GM13977 (cell line): ENCODE data around the gene POLDIP3.
"Not testable (repeated sequence)": the region's sequence is repeated elsewhere in the genome, so short reads cannot be mapped to it uniquely, and the experiment has no call there.

ENCODE experiments used
- DNase-seq: peaks from one replicate; pipeline ENCODE4 v3.0.0; 2012; ENCODE audit warnings: low spot score
- CTCF ChIP-seq: IDR thresholded peaks from 2 replicates; pipeline ENCODE4 v1.5.1; 2012; ENCODE audit warnings: mild to moderate bottlenecking, control low read depth; ENCODE audit not compliant: insufficient read depth; ENCODE audit errors: extremely low read depth, missing control alignments
- in situ Hi-C: fragments of 300-500 bp; cut with MboI; formaldehyde crosslinking; loops from one replicate; pipeline ENCODE4 v1.12.0; 2022; ENCODE audit warnings: low sequenced_read_pairs, low pct_unique_long_range_greater_than_20kb, mixed read lengths, inconsistent platforms; ENCODE audit not compliant: unreplicated experiment

POLDIP3 gene

GRCh38 chr22:42582987-42583386, 31.7 kb downstream of the POLDIP3 start:
- no peak for DNase-seq
- no peak for TF ChIP-seq CTCF
- in situ Hi-C loops: no loop called here

GRCh38 chr22:42581762-42582716, 32.6 kb downstream of the POLDIP3 start:
- in situ Hi-C loops: no loop called here
- peak; percentile 90 for DNase-seq
- no peak for TF ChIP-seq CTCF

GRCh38 chr22:42581194-42581761, 33.4 kb downstream of the POLDIP3 start:
- DNase-seq, in situ Hi-C loops: not testable (repeated sequence)

DNA sequence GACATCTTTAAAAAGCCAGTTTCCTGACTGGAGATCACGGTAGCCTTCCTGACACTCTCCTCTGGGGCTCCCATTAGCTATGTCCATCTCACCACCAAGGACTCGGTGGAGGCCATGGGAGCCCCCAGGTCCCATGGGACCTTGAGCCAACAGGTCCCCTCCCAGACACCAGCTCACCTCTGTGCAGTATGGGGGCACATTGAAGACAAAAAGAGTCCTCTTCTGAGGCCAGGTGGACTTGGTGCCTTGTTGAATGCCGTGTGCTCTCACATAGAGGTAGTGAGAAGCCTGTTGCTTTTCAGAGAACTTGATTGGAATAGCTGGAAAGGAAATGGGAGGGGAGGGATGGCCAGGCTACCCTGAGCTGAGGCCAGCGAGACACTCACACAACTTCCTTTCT, 34.6 kb downstream of the POLDIP3 start:
- in situ Hi-C loops, DNase-seq: not testable (repeated sequence)

GRCh38 chr22:42577623-42578240, 37.0 kb downstream of the POLDIP3 start:
- DNase-seq: no peak
- in situ Hi-C loops: no loop called here
- no peak for TF ChIP-seq CTCF

DNA sequence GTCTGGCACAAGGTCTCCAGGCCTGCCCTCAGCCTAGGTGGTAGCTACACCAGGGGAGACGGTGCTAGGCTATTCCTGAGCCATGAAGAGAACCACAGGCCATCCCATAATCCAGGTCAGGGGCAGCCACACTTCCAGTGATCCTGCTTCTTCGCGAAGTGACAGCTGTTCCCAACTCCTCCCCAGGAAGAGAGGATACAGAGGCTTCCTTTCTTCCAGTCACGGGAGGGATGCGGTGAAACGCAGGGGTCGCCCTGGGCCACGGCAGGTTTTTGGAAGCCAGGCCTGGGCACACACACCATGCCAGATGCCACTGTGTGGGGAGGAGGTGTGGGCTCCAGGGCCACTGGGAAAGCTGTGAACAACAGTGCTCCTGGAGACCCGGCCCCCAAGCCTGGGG, 37.5 kb downstream of the POLDIP3 start:
- in situ Hi-C loops, DNase-seq: not testable (repeated sequence)

- in situ Hi-C loops, DNase-seq: not testable (repeated sequence)
Observed at GRCh38 chr22:42575996-42576574, 38.6 kb downstream of the POLDIP3 start.

- in situ Hi-C loops, DNase-seq: not testable (repeated sequence)
Observed at GRCh38 chr22:42574468-42574867, 40.2 kb downstream of the POLDIP3 start.

DNA sequence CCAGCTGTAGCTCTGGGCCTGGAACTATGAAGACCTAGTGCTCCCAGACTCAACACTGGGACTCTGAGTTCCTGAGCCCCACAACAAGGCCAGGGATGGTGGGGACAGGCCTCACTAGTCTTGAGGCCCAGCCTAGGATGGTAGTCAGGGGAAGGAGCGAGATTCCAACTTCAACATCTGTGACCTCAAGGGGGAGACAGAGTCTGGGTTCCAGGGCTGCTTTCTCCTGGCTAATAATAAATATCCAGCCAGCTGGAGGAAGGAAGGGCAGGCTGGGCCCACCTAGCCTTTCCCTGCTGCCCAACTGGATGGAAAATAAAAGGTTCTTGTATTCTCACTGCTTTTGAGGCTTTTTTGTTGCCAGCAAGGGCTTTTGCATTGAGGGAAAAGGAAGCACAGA, 40.6 kb downstream of the POLDIP3 start:
- DNase-seq, in situ Hi-C loops: not testable (repeated sequence)

DNA sequence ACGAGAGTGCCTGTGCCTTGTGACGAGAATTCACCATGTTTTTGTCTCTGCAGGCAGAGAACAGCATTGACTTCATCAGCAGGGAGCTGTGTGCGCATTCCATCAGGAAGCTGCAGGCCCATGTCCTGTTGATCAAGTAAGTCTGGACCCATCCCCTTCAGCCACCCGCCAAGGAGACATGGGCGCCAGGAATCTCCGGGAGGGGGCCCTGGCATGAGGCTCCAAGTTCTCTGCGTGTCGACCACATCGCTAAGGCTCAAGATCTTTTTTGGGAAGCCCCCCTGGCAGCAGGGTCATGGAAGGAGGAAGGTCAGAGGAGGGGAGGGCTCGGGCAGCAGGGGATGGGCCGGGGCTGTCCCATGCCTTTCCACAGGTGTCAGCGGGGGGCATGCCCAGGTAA, 43.6 kb downstream of the POLDIP3 start:
- DNase-seq, in situ Hi-C loops: not testable (repeated sequence)

- in situ Hi-C loops, DNase-seq: not testable (repeated sequence)
Observed at GRCh38 chr22:42570580-42570979, 44.1 kb downstream of the POLDIP3 start.

DNA sequence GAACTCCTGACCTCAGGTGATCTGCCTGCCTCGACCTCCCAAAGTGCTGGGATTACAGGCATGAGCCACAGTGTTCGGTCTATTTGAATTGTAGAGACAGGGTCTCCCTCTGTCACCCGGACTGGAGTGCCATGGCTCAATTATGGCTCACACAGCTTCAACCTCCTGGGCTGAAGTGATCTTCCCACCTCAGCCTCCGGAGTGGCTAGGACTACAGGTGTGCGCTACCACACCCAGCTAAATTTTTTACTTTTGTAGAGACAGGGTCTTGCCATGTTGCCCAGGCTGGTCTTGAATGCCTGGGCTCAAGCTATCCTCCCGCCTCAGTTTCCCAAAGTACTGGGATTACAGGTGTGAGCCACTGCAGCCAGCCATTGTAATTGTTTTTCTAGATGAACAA, 46.7 kb downstream of the POLDIP3 start:
- in situ Hi-C loops: not testable (repeated sequence)

More for the DNA sequence above, 46.7 kb downstream of the POLDIP3 start:
- not testable (repeated sequence) for DNase-seq
